ENCODE data around the gene SARS1.

DNA sequence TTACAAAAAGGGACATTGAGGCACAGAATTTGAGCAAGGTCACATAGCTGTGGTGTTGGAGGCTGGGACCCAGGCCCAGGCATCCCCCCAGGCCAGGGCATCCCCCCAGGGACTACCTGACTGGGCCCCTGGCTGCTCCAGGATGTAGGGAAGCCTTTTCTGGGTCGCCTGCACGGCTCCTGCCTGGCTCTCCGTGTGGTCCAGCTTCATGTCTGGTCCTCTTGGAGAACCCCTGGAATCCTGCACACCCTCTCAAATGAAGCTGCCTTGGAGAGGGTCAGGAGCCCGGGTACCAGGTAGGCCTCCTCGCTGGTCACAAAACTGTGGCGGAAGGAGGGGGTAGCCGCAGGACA, 34.7 kb downstream of the SARS1 start:
- TF ChIP-seq JUND (IDR thresholded peaks at IDR 0.05) = no peak
- TF ChIP-seq EP300 (IDR thresholded peaks at IDR 0.05; ENCODE audit: borderline replicate concordance in 1 of 2, low read depth in 1 of 2, low read length in 1 of 2) = no peak
